Left lobe of liver (tissue), 1 donor: Measurements from ENCODE around the gene WDR86. TPM values are rescaled to one million over a fixed set of nuclear protein-coding genes. Genes with fewer than 3 reads are reported as not detected.

Experiments used
- total RNA-seq: library from RNA; stranded (reverse); gene quantifications from one replicate; pipeline ENCODE4 v1.2.1, GENCODE V29; 2021
- donor health status: DM: no; HTN: yes; CAD: no.

WDR86 gene
- total RNA-seq, 1 donor from 2014 or later = 0.28 TPM

Other genes starting within 250 kb of the WDR86 start
- not detected for gene GBX1, start 242.3 kb downstream of the WDR86 start, total RNA-seq
- gene ASB10, start 222.8 kb downstream of the WDR86 start, total RNA-seq = not detected
- gene H2BK1, start 199.6 kb downstream of the WDR86 start, total RNA-seq = not detected
- 7.8 TPM for gene ABCF2, start 182.8 kb downstream of the WDR86 start, total RNA-seq
- gene CHPF2, start 177.6 kb downstream of the WDR86 start, total RNA-seq = 16.1 TPM
- gene SMARCD3, start 161.3 kb downstream of the WDR86 start, total RNA-seq = 2.2 TPM
- 19.0 TPM for gene NUB1, start 68.2 kb downstream of the WDR86 start, total RNA-seq
- not detected for gene CRYGN, start 30.1 kb upstream of the WDR86 start, total RNA-seq
- 34.0 TPM for gene RHEB, start 109.9 kb upstream of the WDR86 start, total RNA-seq